K562 (cell line): ENCODE results near the gene CDKN1C. TPM values are rescaled to one million over a fixed set of nuclear protein-coding genes. Genes with fewer than 3 reads are reported as not detected.

Experiments
- ATAC-seq: fragments of 200-7000 bp; cut with Tn5 transposase; 3 replicates; pipeline ENCODE4 v1.9.1; 2020; ENCODE audit warnings: moderate library complexity
- BruUV-seq: library from RNA; stranded (reverse); fragments of 400-500 nt; replicated peaks from 2 replicates; lab custom pipeline; 2021; lab: Mats Ljungman, UMichigan
- CTCF ChIA-PET: fragments of 300-600 bp; formaldehyde crosslinking; extraction: SDS; loops from one replicate; lab custom pipeline; 2021; ENCODE audit warnings: low intra/inter-chr PET ratio; lab: Yijun Ruan, JAX
- POLR2A ChIA-PET: fragments of 300-600, 350-650 bp; sonication (Branson Sonifier 250); formaldehyde crosslinking; extraction: SDS; loops from one replicate; lab custom pipeline; 2021; ENCODE audit warnings: antibody characterized with exemption, inconsistent platforms; lab: Yijun Ruan, JAX
- DNase-seq, 4 experiments: peaks; one replicate each; pipeline versions ENCODE4 v3.0.0 to v3.0.0-alpha.2; 2011 to 2018; ENCODE audit warnings: low spot score in 3 of 4, mixed read lengths in 3 of 4; ENCODE audit errors: extremely low read depth in 1 of 4
- FAIRE-seq: peaks from 2 replicates; lab custom pipeline; 2011; peaks lifted over from hg19 to GRCh38; lab: Jason Lieb, UNC
- H2AFZ ChIP-seq: 2 replicates; pipeline ENCODE4 v1.6.0; 2011; ENCODE audit warnings: low read depth, low read length, control low read depth, inconsistent platforms
- H3K27ac ChIP-seq: fragments of 200-600 bp; 3 replicates; pipeline ENCODE4 v1.8.0; 2011; ENCODE audit warnings: low read depth, mild to moderate bottlenecking, control low read depth, inconsistent platforms, low read length, moderate library complexity, mixed read lengths; ENCODE audit errors: extremely low read depth
- H3K27me3 ChIP-seq, 2 experiments: fragments of 300-600 bp in 1 of 2; 2 replicates in 1 of 2; 3 replicates in 1 of 2; pipeline versions ENCODE4 v1.6.0 to v1.8.0; 2011; ENCODE audit warnings: inconsistent platforms in 2 of 2, low read length in 2 of 2, mild to moderate bottlenecking in 1 of 2, mixed read lengths in 1 of 2, moderate library complexity in 1 of 2; ENCODE audit not compliant: control insufficient read depth in 2 of 2, insufficient read depth in 2 of 2
- H3K36me3 ChIP-seq: fragments of 300-600 bp; 3 replicates; pipeline ENCODE4 v1.8.0; 2011; ENCODE audit warnings: mild to moderate bottlenecking, low read length, inconsistent platforms; ENCODE audit not compliant: control insufficient read depth, insufficient read depth
- H3K4me1 ChIP-seq, 2 experiments: fragments of 200-600 bp in 1 of 2; replicated peaks in 1 of 2; 2 replicates in 1 of 2; 3 replicates in 1 of 2; pipeline versions ENCODE4 v1.5.1 to v1.8.0; 2011; ENCODE audit warnings: inconsistent platforms in 2 of 2, low read length in 2 of 2, mild to moderate bottlenecking in 1 of 2, mixed read lengths in 1 of 2, moderate library complexity in 1 of 2; ENCODE audit not compliant: control insufficient read depth in 2 of 2, insufficient read depth in 2 of 2
- H3K4me2 ChIP-seq: 2 replicates; pipeline ENCODE4 v1.6.1; 2011; ENCODE audit warnings: low read length, control low read depth, inconsistent platforms, mixed read lengths; ENCODE audit not compliant: insufficient read depth
- H3K4me3 ChIP-seq: fragments of 200-600 bp; sonication (generic), shearing (Covaris generic); 2 replicates; pipeline ENCODE4 v1.5.1; 2016; ENCODE audit warnings: control low read depth, inconsistent platforms
- H3K79me2 ChIP-seq: fragments of 200-600 bp; 3 replicates; pipeline ENCODE4 v1.8.0; 2011; ENCODE audit warnings: low read length, inconsistent platforms; ENCODE audit not compliant: control insufficient read depth, insufficient read depth
- H3K9ac ChIP-seq, 2 experiments: 2 replicates each; pipeline versions ENCODE4 v1.6.0 to v1.6.1; 2011; ENCODE audit warnings: low read depth in 2 of 2, low read length in 2 of 2, control low read depth in 1 of 2, inconsistent platforms in 1 of 2, mild to moderate bottlenecking in 1 of 2, mixed read lengths in 1 of 2; ENCODE audit not compliant: insufficient read depth in 1 of 2
- H3K9me1 ChIP-seq: one replicate; pipeline ENCODE4 v1.6.0; 2011; ENCODE audit warnings: inconsistent platforms, mild to moderate bottlenecking, low read length, moderate library complexity; ENCODE audit not compliant: control insufficient read depth, insufficient read depth
- H3K9me3 ChIP-seq: replicated peaks from 2 replicates; pipeline ENCODE4 v1.5.1; 2011; ENCODE audit warnings: low read depth, low read length, inconsistent platforms; ENCODE audit not compliant: control insufficient read depth, insufficient read depth
- H4K20me1 ChIP-seq: replicated peaks from 2 replicates; pipeline ENCODE4 v1.6.1; 2011; ENCODE audit warnings: low read length, inconsistent platforms, mixed read lengths; ENCODE audit not compliant: control insufficient read depth, insufficient read depth
- ETV1 ChIP-seq: fragments of 450-650 bp; conservative IDR thresholded peaks from 2 replicates; pipeline ENCODE4 v1.6.1; 2016; ENCODE audit warnings: missing genetic modification characterization, control low read depth, low read depth, missing compliant biosample characterization
- ETV5 ChIP-seq: sonication (generic); formaldehyde crosslinking; IDR thresholded peaks from 2 replicates; pipeline ENCODE4 v1.4.0; 2020; ENCODE audit warnings: low read depth, mild to moderate bottlenecking, missing genetic modification reagents
- FOSL1 ChIP-seq: fragments of 200-800 bp; sonication (Bioruptor generic); conservative IDR thresholded peaks from 2 replicates; pipeline ENCODE4 v1.6.1; 2016; ENCODE audit warnings: missing genetic modification characterization, missing compliant biosample characterization
- IFI16 ChIP-seq: fragments of 250-450 bp; sonication (Bioruptor Pico); IDR thresholded peaks from 2 replicates; pipeline ENCODE4 v2.1.2; 2022; ENCODE audit warnings: mild to moderate bottlenecking, inconsistent platforms
- JUND ChIP-seq, 2 experiments: IDR thresholded peaks; 2 replicates in 1 of 2; 3 replicates in 1 of 2; pipeline ENCODE4 v1.6.1; 2011; ENCODE audit warnings: borderline replicate concordance in 2 of 2, low read depth in 2 of 2, low read length in 2 of 2, improper control_type of control experiment in 1 of 2, missing biosample characterization in 1 of 2, missing genetic modification characterization in 1 of 2, missing genetic modification reagents in 1 of 2
- POLR2AphosphoS5 ChIP-seq: IDR thresholded peaks from 2 replicates; pipeline ENCODE4 v1.6.1; 2011; ENCODE audit warnings: mild to moderate bottlenecking, low read depth, low read length, moderate library complexity; ENCODE audit not compliant: control insufficient read depth, insufficient read depth
- SP1 ChIP-seq: sonication (generic); formaldehyde crosslinking; IDR thresholded peaks from 2 replicates; pipeline ENCODE4 v1.8.1; 2022; ENCODE audit warnings: mild to moderate bottlenecking, missing genetic modification reagents
- XRCC3 ChIP-seq: fragments of 450-650 bp; IDR thresholded peaks from 2 replicates; pipeline ENCODE4 v1.6.1; 2017; ENCODE audit warnings: mild to moderate bottlenecking, moderate library complexity
- WGBS: fragments of 100-300 bp; shearing (Covaris generic); methylation state at CpG from one replicate; pipeline ENCODE4 v1.1.6; 2016; ENCODE audit warnings: low coverage, mixed read lengths; ENCODE audit not compliant: insufficient coverage; ENCODE audit errors: missing lambda C conversion rate; 5-methylcytosine and 5-hydroxymethylcytosine counted together
- in situ Hi-C: fragments of 300-500 bp; cut with MboI; formaldehyde crosslinking; loops from 4 replicates; pipeline ENCODE4 v1.15.0; 2018; ENCODE audit warnings: inconsistent platforms, mixed read lengths
- intact Hi-C: fragments of 100-400 bp; cut with micrococcal nuclease; formaldehyde crosslinking; loops from 2 replicates; pipeline ENCODE4 v1.14.2; 2022
- polyA plus RNA-seq, 8 experiments: library from polyadenylated mRNA; depleted of rRNA in 4 of 8; stranded (reverse) in 5 of 8; unstranded in 3 of 8; fragments of >200 nt; fragmentation: Nextera tagmentation in 2 of 8; fragmentation: Illumina TruSeq in 1 of 8; extraction: Ambion mirVana in 2 of 8; extraction: Trizol in 1 of 8; gene quantifications; 2 replicates each; pipeline versions ENCODE4 v1.2.1 to v1.2.3, GENCODE V29; 2011 to 2014; ENCODE audit warnings: inconsistent platforms in 1 of 8, missing spikeins in 1 of 8
- total RNA-seq, 7 experiments: library from RNA; depleted of rRNA in 6 of 7; stranded (reverse); fragments of >200 nt in 6 of 7; fragmentation: Illumina TruSeq in 2 of 7; extraction: Trizol in 2 of 7; gene quantifications; 2 replicates each; pipeline versions ENCODE4 v1.2.1 to v1.2.3, GENCODE V29; 2011 to 2021; ENCODE audit warnings: low replicate concordance in 1 of 7
- TF ChIP-seq, protein P1 (sequence below), 2 experiments: fragments of 450-650 bp in 1 of 2; sonication (generic) in 1 of 2; formaldehyde crosslinking in 1 of 2; IDR thresholded peaks in 1 of 2; conservative IDR thresholded peaks in 1 of 2; 2 replicates each; pipeline versions ENCODE4 v1.6.1 to v1.8.1; 2016 to 2023; ENCODE audit warnings: mild to moderate bottlenecking in 2 of 2, moderate library complexity in 2 of 2, inconsistent platforms in 1 of 2, missing genetic modification reagents in 1 of 2
- TF ChIP-seq, protein P2 (sequence below): fragments of 200-800 bp; sonication (Bioruptor generic); IDR thresholded peaks from 2 replicates; pipeline ENCODE4 v1.6.1; 2017; ENCODE audit warnings: missing genetic modification characterization, missing compliant biosample characterization
- TF ChIP-seq, protein P3 (sequence below), 3 experiments: fragments of 200-800 bp in 1 of 3; sonication (Bioruptor generic) in 1 of 3; sonication (generic) in 1 of 3; formaldehyde crosslinking in 1 of 3; IDR thresholded peaks; 2 replicates each; pipeline versions ENCODE4 v1.6.1 to v1.8.0; 2016 to 2022; ENCODE audit warnings: mild to moderate bottlenecking in 2 of 3, missing compliant biosample characterization in 2 of 3, missing genetic modification characterization in 2 of 3, missing genetic modification reagents in 1 of 3
- TF ChIP-seq, protein P4 (sequence below), 2 experiments: IDR thresholded peaks; 2 replicates each; pipeline ENCODE4 v1.6.1; 2011; ENCODE audit warnings: borderline replicate concordance in 1 of 2, control low read depth in 1 of 2, low read depth in 1 of 2, low read length in 1 of 2, mild to moderate bottlenecking in 1 of 2, mixed read lengths in 1 of 2, moderate library complexity in 1 of 2; ENCODE audit not compliant: insufficient read depth in 1 of 2, insufficient read length in 1 of 2, poor library complexity in 1 of 2, severe bottlenecking in 1 of 2; ENCODE audit errors: extremely low read depth in 1 of 2
- TF ChIP-seq, protein P5 (sequence below): sonication (generic); formaldehyde crosslinking; IDR thresholded peaks from 2 replicates; pipeline ENCODE4 v1.8.0; 2022; ENCODE audit warnings: missing genetic modification reagents, mild to moderate bottlenecking, moderate library complexity, borderline replicate concordance

The CDKN1C gene
- total and polyA plus RNA-seq, 9 of the 15 experiments (the other 6 are each of a cell fraction or from before 2014, with no cell fraction given) = 2.8 to 21.1 (median 9.3) TPM

DNA sequence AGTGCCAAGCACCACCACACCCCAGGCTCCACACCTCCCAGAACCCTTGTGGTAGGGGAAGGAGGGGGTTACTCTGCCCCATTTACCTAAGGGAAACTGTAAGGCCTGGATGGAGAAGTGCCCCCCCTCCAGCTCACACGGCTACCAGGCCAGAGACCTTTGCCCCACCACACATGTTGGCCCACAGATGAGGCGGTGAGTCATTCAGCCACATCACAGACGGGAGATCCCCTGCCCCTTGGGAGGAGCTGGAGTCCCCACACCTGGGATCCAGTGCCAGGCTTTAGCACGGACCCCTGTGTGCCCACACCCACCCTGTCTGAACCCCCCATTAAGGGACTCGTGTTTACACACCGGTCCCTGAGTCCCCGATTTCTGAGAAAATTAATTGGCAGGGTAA, 24.9 kb downstream of the CDKN1C start:
- no peaks in the 10 kb centered on the region for H3K36me3 ChIP-seq
- FAIRE-seq (no peak), ATAC-seq (no peak), DNase-seq (peak in 1 of 4 experiments; percentile 34)
- in situ Hi-C loops = no loop called here
- H3K4me2 ChIP-seq = no peak overlapping the region
- peaks cover 0 to 26% of the 10 kb centered on the region in 2 experiments; a peak in 3 of 5 replicates for H3K27me3 ChIP-seq
- H2AFZ ChIP-seq = no peak overlapping the region
- no peaks in the 10 kb centered on the region for H3K79me2 ChIP-seq
- no peak overlapping the region for H3K27ac ChIP-seq
- no peaks in the 10 kb centered on the region for H3K9me1 ChIP-seq
- intact Hi-C loops = no loop called here
- H4K20me1 ChIP-seq = no peaks in the 10 kb centered on the region
- POLR2A ChIA-PET = interaction anchor here (0.6 to 1.2 kb wide), 3 partner anchors 9 to 1939 kb away, joined by 3 read pairs; no protein-coding TSS in a partner anchor
- peaks cover 0 to 33% of the 10 kb centered on the region in 2 experiments; a peak in 2 of 5 replicates for H3K4me1 ChIP-seq
- whole genome bisulfite sequencing = 4% methylated on average over 6 of the region's 7 CpGs
- BruUV-seq = no TSS peak
- H3K9ac ChIP-seq = no peak overlapping the region; a peak in 1 of 4 replicates
- no peak overlapping the region for H3K4me3 ChIP-seq
- CTCF ChIA-PET = no interaction called here
- no peaks in the 10 kb centered on the region for H3K9me3 ChIP-seq
- TF ChIP-seq JUND (IDR thresholded peaks at IDR 0.05; ENCODE audit: borderline replicate concordance, low read depth, low read length) (peak; percentile 74), JUND (tag; IDR thresholded peaks at IDR 0.05; ENCODE audit: borderline replicate concordance, low read depth, low read length) (peak; percentile 38; the same call in 1 of the 3 replicates), POLR2AphosphoS5 (no peak), XRCC3 (no peak), FOSL1 (peak; percentile 58; the same call in 1 of the 2 replicates), ETV5 (CRISPR knock-in tag) (no peak), ETV1 (tag) (no peak), IFI16 (no peak), SP1 (CRISPR knock-in tag) (no peak)
- TF ChIP-seq, protein P1, sequence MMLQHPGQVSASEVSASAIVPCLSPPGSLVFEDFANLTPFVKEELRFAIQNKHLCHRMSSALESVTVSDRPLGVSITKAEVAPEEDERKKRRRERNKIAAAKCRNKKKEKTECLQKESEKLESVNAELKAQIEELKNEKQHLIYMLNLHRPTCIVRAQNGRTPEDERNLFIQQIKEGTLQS (IDR thresholded peaks at IDR 0.05) = peak; percentile 71
- TF ChIP-seq, protein P1 (CRISPR knock-in tag; conservative IDR thresholded peaks at IDR 0.05) = no peak
- TF ChIP-seq, protein P2, sequence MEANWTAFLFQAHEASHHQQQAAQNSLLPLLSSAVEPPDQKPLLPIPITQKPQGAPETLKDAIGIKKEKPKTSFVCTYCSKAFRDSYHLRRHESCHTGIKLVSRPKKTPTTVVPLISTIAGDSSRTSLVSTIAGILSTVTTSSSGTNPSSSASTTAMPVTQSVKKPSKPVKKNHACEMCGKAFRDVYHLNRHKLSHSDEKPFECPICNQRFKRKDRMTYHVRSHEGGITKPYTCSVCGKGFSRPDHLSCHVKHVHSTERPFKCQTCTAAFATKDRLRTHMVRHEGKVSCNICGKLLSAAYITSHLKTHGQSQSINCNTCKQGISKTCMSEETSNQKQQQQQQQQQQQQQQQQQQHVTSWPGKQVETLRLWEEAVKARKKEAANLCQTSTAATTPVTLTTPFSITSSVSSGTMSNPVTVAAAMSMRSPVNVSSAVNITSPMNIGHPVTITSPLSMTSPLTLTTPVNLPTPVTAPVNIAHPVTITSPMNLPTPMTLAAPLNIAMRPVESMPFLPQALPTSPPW (CRISPR knock-in tag) = peak; percentile 54
- TF ChIP-seq, protein P3, sequence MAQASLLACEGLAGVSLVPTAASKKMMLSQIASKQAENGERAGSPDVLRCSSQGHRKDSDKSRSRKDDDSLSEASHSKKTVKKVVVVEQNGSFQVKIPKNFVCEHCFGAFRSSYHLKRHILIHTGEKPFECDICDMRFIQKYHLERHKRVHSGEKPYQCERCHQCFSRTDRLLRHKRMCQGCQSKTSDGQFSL (CRISPR knock-in tag; IDR thresholded peaks at IDR 0.05) = peak; percentile 85
- TF ChIP-seq, protein P3 (tag; IDR thresholded peaks at IDR 0.05) = no peak
- TF ChIP-seq, protein P4, sequence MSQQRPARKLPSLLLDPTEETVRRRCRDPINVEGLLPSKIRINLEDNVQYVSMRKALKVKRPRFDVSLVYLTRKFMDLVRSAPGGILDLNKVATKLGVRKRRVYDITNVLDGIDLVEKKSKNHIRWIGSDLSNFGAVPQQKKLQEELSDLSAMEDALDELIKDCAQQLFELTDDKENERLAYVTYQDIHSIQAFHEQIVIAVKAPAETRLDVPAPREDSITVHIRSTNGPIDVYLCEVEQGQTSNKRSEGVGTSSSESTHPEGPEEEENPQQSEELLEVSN (IDR thresholded peaks at IDR 0.05; ENCODE audit: borderline replicate concordance in 1 of 2, extremely low read depth in 1 of 2, insufficient read depth in 1 of 2, insufficient read length in 1 of 2, low read depth in 1 of 2, low read length in 1 of 2, poor library complexity in 1 of 2, severe bottlenecking in 1 of 2) = no peak
- TF ChIP-seq, protein P5, sequence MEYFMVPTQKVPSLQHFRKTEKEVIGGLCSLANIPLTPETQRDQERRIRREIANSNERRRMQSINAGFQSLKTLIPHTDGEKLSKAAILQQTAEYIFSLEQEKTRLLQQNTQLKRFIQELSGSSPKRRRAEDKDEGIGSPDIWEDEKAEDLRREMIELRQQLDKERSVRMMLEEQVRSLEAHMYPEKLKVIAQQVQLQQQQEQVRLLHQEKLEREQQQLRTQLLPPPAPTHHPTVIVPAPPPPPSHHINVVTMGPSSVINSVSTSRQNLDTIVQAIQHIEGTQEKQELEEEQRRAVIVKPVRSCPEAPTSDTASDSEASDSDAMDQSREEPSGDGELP (CRISPR knock-in tag) = peak; percentile 38; the same call in 1 of the 2 replicates
